OCI-LY7 (cell line): Measurements from ENCODE around the gene EPAS1.

Experiments used
- CTCF ChIP-seq: fragments of 200-600 bp; sonication (generic); conservative IDR thresholded peaks from 2 replicates; pipeline ENCODE4 v1.5.1; 2014; ENCODE audit warnings: mild to moderate bottlenecking, antibody characterized with exemption, low read length, moderate library complexity, mixed read lengths
- EZH2phosphoT487 ChIP-seq: fragments of 200-600 bp; sonication (generic); IDR thresholded peaks from 2 replicates; pipeline ENCODE4 v1.6.1; 2018; ENCODE audit warnings: low read depth, borderline replicate concordance, mild to moderate bottlenecking, mixed run types, antibody characterized with exemption, low read length, moderate library complexity, mixed read lengths

- TF ChIP-seq CTCF (no peak), EZH2phosphoT487 (no peak)
These were observed 35.6 kb downstream of the EPAS1 start for GRCh38 chr2:46332686-46333281.
